ENCODE measurements around the gene GJC3.

- TF ChIP-seq POLR2AphosphoS5 (IDR thresholded peaks at IDR 0.05), result no peak
- no peak for TF ChIP-seq CTCF (IDR thresholded peaks at IDR 0.05)
Measured at GRCh38 chr7:99969298-99969697, 39.9 kb upstream of the GJC3 start.
